ENCODE measurements around the gene FOXP4. TPM values are rescaled to one million over a fixed set of nuclear protein-coding genes. Genes with fewer than 3 reads are reported as not detected.
"Not testable (repeated sequence)": the region's sequence is repeated elsewhere in the genome, so short reads cannot be mapped to it uniquely, and the experiment has no call there.

Gene FOXP4
- total RNA-seq, 3 donors from 2014 or later: 5.1 to 11.0 (median 5.6) TPM

DNA sequence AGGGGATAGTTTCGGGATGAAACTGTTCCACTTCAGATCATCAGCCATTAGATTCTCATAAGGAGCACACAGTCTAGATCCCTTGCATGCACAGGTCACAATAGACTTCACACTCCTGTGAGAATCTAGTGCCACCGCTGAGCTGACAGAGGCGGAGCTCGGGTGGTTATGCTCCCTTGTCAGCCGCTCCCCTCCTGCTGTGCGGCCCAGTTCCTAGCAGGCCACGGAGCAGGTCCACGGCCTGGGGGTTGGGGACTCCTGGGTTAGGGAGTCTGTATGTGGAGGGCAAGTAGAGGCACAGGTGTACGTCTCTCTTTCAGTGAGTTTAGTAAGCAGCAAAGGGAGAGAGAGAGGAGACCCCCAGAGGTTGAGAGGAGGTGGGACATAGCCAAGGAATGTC lies 61.6 kb downstream of the FOXP4 start:
- Histone ChIP-seq H3K36me3 (no peaks in the 10 kb centered on the region), H3K9me3 (no peaks in the 10 kb centered on the region), H3K4me1 (peaks cover 0 to 6% of the 10 kb centered on the region in 2 donors), H3K27me3 (no peaks in the 10 kb centered on the region), H3K27ac (no peak overlapping the region), H3K4me3 (no peak overlapping the region)
- no peak for TF ChIP-seq POLR2AphosphoS5 (IDR thresholded peaks at IDR 0.05)
- TF ChIP-seq, protein P1, sequence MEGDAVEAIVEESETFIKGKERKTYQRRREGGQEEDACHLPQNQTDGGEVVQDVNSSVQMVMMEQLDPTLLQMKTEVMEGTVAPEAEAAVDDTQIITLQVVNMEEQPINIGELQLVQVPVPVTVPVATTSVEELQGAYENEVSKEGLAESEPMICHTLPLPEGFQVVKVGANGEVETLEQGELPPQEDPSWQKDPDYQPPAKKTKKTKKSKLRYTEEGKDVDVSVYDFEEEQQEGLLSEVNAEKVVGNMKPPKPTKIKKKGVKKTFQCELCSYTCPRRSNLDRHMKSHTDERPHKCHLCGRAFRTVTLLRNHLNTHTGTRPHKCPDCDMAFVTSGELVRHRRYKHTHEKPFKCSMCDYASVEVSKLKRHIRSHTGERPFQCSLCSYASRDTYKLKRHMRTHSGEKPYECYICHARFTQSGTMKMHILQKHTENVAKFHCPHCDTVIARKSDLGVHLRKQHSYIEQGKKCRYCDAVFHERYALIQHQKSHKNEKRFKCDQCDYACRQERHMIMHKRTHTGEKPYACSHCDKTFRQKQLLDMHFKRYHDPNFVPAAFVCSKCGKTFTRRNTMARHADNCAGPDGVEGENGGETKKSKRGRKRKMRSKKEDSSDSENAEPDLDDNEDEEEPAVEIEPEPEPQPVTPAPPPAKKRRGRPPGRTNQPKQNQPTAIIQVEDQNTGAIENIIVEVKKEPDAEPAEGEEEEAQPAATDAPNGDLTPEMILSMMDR (IDR thresholded peaks at IDR 0.05): no peak
- no peak for TF ChIP-seq POLR2A (IDR thresholded peaks at IDR 0.05)
- no peak for DNase-seq (ENCODE audit: low spot score in 2 of 2)
- intact Hi-C loops (cut with DNase I; ENCODE audit: low total_unique reads): no loop called here

DNA sequence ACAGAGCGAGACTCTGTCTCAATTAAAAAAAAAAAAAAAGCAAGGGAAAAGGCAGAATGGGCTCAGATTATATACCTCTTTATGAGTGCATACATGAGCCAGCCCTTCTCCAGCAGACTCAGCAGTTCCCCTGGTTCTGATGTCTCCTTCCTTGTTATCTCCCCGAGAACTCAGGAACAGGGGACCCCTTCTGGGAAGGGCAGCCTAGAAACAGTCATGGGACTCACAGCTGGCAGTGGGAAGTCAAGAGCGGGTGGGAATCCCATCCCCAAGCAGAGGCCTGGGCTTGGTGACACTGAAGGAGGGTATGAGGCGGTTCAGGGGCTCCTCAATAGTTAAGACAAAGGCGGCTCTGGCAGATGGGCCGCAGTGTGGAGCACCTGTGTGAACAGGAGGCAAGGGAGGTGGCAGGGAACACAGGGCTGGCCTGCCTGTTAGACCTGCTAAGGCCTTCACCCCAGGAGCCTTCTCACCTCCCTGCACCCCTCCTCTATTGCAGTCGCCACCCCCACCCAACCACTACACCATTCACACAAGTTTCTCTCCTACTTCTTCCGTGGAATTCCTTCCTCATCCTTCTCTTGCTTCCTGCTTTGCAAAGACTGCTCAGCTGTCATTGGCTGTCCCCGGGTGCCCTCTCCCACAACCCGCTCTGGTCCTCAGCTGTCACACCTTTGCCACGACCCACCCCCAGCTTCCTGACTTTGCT lies 62.4 kb downstream of the FOXP4 start:
- intact Hi-C loops (cut with DNase I; ENCODE audit: low total_unique reads): no loop called here
- no peaks in the 10 kb centered on the region for H3K36me3 ChIP-seq
- H3K4me1 ChIP-seq: no peaks in the 10 kb centered on the region
- no peak overlapping the region for H3K27ac ChIP-seq
- DNase-seq (ENCODE audit: low spot score in 2 of 2): no peak
- TF ChIP-seq POLR2AphosphoS5 (IDR thresholded peaks at IDR 0.05) (no peak), POLR2A (IDR thresholded peaks at IDR 0.05) (no peak)
- TF ChIP-seq, protein P1 (IDR thresholded peaks at IDR 0.05): no peak
- H3K9me3 ChIP-seq: no peaks in the 10 kb centered on the region
- H3K27me3 ChIP-seq: no peaks in the 10 kb centered on the region
- H3K4me3 ChIP-seq: no peak overlapping the region

DNA sequence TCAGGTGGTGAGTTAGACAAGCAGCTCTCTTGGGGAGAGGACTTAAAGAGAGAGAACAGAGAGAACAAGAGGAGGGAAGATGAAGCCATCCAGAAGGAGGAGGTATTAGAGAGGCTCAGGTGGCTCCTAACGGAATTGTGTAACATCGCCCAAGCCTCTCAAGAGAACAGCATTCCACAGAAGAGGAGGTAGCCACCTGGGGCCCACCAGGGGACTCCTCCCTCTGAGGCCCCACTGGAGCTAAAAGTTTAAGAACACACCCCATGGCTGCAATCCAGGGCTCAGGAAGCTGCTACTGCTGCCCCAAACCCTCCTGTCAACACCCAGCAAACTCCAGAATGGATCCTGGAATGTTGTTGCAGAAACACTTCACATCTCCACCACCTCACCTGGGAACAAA lies 68.5 kb downstream of the FOXP4 start:
- H3K9me3 ChIP-seq: no peaks in the 10 kb centered on the region
- H3K4me3 ChIP-seq: no peak overlapping the region
- no peak for DNase-seq (ENCODE audit: low spot score in 2 of 2)
- no peak overlapping the region for H3K27ac ChIP-seq
- H3K27me3 ChIP-seq: no peaks in the 10 kb centered on the region
- intact Hi-C loops (cut with DNase I; ENCODE audit: low total_unique reads): no loop called here
- H3K4me1 ChIP-seq: no peaks in the 10 kb centered on the region
- no peaks in the 10 kb centered on the region for H3K36me3 ChIP-seq
- TF ChIP-seq POLR2AphosphoS5 (IDR thresholded peaks at IDR 0.05): no peak
- no peak for TF ChIP-seq POLR2A (IDR thresholded peaks at IDR 0.05)
- TF ChIP-seq, protein P1 (IDR thresholded peaks at IDR 0.05): no peak

DNA sequence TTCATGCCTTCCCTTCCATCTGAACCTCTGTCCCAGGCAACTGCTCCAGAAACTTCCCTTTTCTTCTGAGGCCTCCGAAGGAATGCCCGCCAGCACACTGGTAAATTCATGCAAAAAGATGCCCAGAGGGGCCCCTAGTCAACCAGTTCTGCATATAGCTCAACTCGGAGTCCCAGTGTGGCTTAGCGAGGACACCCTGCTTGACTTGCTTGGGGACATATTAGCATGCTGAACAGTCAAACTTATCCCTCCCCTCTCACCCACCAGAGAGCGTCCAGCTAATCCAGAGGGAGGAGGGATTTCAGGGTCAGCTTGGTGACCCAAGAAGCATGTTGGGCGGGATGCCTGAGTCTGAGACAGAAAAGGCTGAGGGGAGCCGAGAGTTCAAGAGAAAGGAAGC lies 69.1 kb downstream of the FOXP4 start:
- intact Hi-C loops (cut with DNase I; ENCODE audit: low total_unique reads): no loop called here
- no peaks in the 10 kb centered on the region for H3K4me1 ChIP-seq
- TF ChIP-seq POLR2A (IDR thresholded peaks at IDR 0.05): no peak
- TF ChIP-seq, protein P1 (IDR thresholded peaks at IDR 0.05): no peak
- TF ChIP-seq POLR2AphosphoS5 (IDR thresholded peaks at IDR 0.05): no peak

DNA sequence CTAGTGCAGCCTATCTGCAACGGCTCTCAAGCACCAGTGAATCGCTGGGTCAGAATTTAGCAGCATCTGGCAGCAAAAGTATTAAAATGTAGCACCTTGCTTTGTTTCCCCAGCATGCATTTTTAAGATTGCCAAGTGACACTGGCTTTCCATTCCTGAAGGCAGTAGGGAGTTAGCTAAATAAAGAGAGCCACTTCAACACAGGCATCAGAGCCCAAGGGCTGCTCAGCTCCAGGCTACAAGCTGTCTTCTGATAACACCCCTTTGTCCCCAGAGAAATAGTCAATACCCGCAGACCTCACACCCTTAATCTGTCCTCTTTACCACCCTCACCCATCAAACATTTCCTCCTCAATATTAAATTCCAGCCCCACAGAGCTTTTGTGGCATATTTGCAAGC lies 72.4 kb downstream of the FOXP4 start:
- H3K4me3 ChIP-seq: no peak overlapping the region
- H3K27ac ChIP-seq: no peak overlapping the region
- H3K27me3 ChIP-seq: no peaks in the 10 kb centered on the region
- TF ChIP-seq, protein P1 (IDR thresholded peaks at IDR 0.05): no peak
- TF ChIP-seq POLR2A (IDR thresholded peaks at IDR 0.05) (no peak), POLR2AphosphoS5 (IDR thresholded peaks at IDR 0.05) (no peak)
- H3K36me3 ChIP-seq: no peaks in the 10 kb centered on the region
- no peaks in the 10 kb centered on the region for H3K4me1 ChIP-seq
- DNase-seq (ENCODE audit: low spot score in 2 of 2): no peak
- intact Hi-C loops (cut with DNase I; ENCODE audit: low total_unique reads): no loop called here
- H3K9me3 ChIP-seq: peaks cover 4 to 6% of the 10 kb centered on the region in 2 donors

More for the DNA sequence above, 69.1 kb downstream of the FOXP4 start:
- Histone ChIP-seq H3K27ac (no peak overlapping the region), H3K4me3 (no peak overlapping the region), H3K9me3 (no peaks in the 10 kb centered on the region), H3K27me3 (no peaks in the 10 kb centered on the region), H3K36me3 (no peaks in the 10 kb centered on the region)
- no peak for DNase-seq (ENCODE audit: low spot score in 2 of 2)

DNA sequence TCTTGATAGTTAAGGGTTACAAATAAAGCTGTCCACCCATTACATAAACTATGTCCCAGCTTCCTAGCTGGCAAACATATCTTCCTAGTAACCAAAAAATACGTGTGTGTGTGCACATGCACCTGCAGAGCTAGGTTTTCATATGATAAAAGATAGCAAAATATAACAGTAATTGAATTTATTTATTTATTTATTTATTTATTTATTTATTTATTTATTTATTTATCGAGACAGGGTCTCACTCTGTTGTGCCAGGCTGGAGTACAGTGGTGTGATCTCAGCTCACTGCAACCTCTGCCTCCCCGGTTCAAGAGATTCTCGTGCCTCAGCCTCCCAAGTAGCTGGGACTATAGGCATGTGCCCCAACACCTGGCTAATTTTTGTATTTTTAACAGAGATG lies 73.0 kb downstream of the FOXP4 start:
- H3K36me3 ChIP-seq; H3K9me3 ChIP-seq; DNase-seq (ENCODE audit: low spot score in 2 of 2); intact Hi-C loops (cut with DNase I; ENCODE audit: low total_unique reads); H3K4me1 ChIP-seq; H3K27me3 ChIP-seq; H3K27ac ChIP-seq; H3K4me3 ChIP-seq: not testable (repeated sequence)

Measured in breast epithelium (tissue), 4 donors.